B cell (primary cell): Measurements from ENCODE around the gene GPR148.

Experiments
- CTCF ChIP-seq: fragments of 200-600 bp; IDR thresholded peaks from one replicate; pipeline ENCODE4 v1.8.0; 2022; ENCODE audit warnings: antibody characterized with exemption, mild to moderate bottlenecking
- EZH2 ChIP-seq: IDR thresholded peaks from 2 replicates; pipeline ENCODE4 v1.6.1; 2012; ENCODE audit warnings: borderline replicate concordance, low read depth, mild to moderate bottlenecking, moderate library complexity, low read length; ENCODE audit not compliant: insufficient read depth, poor library complexity, severe bottlenecking

- TF ChIP-seq CTCF (no peak), EZH2 (no peak)
Measured at GRCh38 chr2:130749078-130749477, 20.2 kb downstream of the GPR148 start.
